ENCODE data around the gene STIL.
"Not testable (repeated sequence)": the region's sequence is repeated elsewhere in the genome, so short reads cannot be mapped to it uniquely, and the experiment has no call there.

Gene STIL

DNA sequence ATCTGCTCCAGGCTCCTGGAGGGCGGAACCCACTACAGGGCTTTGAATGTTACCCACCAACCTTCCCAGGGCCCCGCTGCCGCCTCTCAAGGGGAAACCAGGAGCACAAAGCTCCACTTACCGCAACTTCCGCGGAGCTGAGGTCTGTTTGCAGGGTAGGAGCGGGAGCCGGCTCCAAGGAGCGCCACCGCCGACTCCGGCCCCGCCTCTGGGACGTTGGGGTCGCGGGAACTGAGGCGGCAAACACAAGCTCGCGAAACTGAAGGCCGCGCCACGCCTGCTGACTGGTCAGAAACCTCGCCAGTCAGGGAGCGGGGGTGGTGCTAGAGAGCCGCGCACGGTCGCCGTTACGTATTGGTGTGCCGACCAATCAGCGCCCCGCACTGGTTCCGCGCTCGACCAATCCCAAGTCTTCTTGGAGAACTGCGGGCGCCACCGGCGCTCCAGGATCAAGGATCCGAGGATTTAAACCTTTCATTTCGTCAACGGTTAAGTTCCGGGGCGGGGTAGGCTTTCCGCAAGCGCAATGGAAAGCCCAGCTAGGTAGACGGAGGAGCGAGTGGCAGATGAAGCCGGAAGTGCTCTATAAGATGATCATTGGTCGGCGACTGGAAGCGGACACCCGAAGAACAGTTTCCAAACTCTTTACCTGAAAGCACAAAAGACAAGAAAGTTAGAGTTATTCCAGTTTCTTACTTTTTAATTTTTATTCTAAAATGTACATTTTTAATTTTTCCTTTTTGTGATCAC lies at the start of gene STIL:
TSS of gene STIL (minus strand) at position 233 of the 750 bp plus-strand sequence. CDS start 3,828 bp downstream, outside the sequence.
- peak; percentile 99 for DNase-seq

DNA sequence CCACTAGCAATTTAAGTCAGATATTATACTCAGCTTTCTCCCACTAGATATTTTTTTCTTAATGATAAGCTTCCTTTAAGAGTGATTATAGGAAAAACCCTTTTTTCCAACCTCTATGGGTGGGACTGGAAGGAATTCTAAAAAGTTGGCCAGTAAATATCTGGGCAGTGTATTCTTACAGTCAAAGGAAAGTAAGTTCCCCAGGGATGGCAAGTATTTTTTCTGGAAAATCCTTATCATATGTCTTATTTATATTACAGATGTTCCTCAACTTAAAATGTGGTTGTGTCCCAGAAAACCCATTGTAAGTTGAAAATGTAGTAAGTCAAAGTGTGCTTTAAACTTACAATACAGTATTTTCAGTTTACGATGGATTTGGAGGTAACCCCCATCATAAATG lies 48.9 kb upstream of the STIL start:
- no peak for DNase-seq

DNA sequence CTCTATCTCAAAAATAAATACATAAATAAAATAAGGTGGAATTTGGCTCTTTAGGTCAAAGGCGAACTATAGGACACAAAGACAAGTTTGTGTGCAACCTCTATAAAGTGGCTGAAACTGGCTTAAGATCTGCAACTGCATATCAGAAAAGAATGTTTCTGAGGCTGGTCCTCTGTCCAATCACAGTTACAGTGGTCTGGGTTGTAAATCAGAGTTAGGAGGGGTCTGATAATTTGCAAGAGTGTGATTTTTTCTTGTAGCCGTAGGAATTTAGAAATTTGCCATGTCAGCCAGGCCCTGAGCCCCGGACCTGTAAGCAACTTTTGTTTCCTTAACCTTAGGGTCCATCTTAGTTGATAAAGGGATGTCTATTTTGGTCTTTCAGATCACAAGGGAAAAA lies 47.4 kb upstream of the STIL start:
- no peak for DNase-seq

DNA sequence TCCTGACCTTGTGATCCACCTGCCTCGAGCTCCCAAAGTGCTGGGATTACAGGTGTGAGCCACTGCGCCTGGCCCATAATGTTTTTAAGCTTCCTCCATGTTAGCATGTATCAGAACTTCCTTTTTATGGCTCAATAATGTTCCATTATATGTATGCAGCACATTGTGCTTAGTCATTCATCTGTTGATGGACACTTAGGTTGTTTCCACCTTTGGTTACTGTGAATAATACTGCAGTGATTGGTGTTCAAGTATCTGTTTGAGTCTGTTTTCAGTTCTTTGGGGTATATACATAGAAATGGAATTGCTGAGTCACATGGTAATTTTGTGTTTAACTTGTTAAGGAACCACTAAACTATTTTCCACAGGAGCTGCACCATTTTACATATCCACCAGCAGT lies 37.4 kb upstream of the STIL start:
- no peak for DNase-seq

DNA sequence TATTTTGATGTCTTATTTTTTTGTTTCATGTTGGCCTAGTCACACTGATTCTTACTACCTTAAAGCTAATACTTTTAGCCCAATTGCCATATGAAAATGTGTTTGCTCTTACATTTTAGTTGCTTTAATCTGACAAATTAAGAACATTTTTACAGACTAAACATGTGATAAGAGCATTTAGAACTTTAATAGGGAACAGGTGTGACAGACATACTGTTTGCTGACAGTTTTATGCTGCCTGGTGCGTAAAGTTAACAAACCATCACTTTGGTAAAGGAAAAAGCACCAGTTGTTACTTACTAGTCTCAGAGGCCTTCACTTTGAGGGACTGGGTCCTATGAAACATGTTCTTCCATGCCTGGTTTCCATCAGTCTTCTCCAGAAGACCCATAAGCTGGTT lies 34.3 kb upstream of the STIL start:
- no peak for DNase-seq

DNA sequence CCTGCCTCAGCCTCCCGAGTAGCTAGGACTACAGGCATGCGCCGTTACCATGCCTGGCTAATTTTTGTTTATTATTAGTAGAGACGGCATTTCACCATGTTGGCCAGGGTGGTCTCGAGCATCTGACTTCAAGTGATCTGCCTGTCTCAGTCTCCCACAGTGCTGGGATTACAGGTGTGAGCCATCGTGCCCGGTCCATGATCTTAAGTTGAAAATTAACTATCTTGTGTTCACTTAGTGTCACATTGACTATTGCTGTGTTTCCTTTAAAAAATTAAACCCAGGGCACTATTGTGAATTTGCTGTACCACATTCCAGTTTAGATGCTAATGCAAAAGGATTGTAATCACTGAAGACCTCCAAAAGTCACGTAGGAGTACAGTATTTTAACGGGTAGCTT lies 33.8 kb upstream of the STIL start:
- no peak for DNase-seq

DNA sequence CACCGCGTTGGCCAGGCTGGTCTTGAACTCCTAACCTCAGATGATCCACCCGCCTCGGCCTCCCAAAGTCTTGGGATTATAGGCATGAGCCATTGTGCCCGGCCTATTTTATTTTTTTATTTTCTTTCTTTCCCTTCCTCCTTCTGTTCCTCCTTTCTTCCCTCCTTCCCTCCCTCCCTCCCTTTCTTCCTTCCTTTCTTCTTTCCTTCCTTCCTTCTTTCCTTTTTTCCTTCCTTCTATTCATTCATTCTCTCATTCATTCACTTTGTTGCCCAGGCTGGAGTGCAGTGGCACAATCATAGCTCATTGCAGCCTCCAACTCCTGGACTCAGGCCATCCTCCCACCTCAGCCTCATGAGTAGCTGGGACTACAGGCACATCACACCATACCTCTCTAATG lies 33.0 kb upstream of the STIL start:
- not testable (repeated sequence) for DNase-seq

DNA sequence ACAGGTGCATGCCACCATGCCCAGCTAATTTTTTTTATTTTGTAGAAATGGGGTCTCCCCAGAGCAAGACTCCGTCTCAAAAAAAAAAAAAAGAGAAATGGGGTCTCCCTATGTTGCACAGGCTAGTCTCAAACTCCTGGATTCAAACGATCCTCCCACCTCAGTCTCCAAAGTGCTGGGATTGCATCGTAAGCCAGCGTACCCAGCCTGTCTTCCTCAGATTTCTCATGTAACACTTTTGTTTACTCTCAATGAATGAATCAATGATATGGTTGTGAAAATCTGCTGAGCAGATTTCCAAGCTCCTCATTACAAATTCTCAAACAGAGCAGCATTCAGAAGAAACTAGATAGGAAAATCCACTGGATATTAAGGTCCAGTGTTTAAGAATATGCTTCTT lies 26.3 kb upstream of the STIL start:
- DNase-seq = no peak

DNA sequence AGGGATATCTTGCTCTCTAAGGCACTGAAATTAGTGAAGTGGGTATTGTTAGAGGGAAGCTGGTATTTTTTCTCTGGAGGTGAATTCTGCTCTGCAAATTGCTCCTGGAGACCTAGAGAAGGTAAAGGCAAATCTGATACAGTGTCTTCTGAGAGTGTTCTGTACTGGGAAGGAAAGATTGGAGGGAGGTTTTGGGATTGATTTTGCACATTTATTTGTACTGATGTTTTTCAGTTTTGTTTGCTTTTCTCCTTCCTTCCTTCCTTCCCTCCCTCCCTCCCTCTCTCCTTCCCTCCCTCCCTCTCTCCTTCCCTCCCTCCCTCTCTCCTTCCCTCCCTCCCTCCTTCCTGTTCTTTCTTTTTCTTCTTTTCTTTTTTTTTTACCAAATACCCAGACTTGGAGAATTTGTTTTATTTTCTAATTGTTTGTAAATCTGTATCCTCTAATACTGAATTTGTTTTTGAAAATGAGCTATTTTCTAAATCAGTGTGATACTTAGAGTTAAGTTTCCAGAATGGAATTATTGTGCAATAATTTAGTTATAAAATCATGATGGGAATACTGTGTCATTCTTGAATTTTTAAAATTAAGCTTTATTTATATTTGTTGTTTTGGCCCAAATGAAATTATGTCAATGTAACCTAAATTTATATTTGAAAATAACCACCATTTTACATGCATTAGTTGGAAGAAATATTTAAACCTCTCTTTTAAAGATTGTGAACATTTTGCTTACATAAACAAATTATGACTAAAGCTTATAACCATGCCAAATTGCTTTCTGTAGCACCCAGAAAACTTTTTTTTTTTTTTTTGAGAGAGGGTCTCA lies 24.5 kb upstream of the STIL start:
- DNase-seq = no peak

DNA sequence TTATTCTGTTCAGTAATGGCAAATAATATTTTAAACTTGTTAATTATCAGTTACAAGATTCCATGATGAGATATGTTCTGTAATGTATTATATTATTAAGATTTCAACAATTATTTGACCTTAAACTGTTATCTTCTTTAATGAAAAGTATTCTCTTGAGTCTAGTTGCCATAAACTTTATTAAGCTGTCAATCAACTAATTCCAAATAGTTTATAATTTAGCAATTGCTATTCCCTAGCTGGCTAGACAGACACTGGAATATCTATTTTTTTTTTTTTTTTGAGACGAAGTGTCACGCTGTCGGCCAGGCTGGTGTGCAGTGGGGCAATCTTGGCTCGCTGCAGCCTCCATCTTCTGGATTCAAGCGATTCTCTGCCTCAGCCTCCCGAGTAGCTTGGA lies 23.4 kb upstream of the STIL start:
- DNase-seq = no peak

DNA sequence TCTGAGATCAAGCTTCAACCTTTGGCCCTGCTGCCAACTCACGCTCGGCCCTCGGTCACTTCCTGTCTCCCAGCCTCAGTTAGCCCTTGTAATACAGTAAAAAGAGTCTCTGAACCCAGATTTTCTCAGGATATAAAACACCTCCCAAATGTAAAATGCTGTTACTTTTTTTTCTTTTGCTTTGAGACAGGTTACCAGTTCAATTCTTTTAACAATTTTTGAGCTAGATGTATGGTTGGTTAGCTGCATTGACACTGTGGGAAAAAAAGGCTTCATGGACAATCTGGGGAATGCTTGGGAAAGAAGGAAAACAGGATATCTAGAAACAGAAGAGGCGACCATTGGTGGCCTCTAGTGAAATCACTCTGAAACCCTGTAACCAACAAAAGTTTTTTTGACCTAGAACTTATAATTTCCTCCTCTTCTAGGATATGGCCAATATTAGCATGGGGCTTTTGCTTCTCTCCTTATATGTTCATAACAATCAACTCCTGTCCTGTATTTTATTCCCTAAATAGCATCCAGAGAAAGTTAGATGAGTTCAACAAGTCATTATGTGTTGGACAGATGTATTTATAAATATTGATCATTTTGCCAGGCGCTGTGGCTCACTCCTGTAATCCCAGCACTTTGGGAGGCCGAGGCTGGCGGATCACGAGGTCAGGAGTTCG lies 21.0 kb upstream of the STIL start:
- no peak for DNase-seq

DNA sequence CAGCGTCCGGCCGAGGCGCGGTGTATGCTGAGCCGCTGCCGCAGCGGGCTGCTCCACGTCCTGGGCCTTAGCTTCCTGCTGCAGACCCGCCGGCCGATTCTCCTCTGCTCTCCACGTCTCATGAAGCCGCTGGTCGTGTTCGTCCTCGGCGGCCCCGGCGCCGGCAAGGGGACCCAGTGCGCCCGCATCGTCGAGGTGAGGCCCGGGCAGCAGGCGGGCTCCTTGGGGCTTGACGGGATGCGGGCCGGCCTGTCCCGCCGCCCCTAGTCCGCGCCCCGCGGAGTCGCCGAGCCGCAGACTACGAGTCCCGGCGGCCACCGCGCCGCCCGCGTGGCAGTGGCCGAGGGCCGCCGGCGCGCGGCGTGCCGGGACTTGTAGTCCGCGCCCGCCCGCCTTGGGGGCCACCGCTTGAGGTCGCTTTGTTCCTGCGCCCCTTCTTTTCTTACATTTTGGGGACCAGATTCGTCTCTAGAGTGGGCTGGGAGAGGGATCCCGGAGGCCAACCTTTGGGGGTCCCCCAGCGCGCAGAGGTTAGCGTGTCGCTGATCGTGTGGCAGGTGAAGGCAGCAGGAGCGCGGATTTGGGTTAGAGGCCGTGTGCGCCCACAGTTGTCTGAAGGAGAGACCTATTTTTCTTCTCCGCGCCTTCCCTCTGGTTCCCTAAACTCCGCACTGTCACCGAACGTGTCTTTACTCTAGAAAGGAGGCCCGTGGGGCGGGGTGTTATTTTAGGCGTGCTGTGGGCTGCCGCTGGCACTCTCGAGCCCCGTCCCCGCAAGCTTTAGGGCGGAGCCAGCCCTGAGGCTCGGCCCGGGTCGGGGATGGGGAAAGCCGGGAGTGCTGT lies 20.2 kb upstream of the STIL start:
- DNase-seq = peak; percentile 86

DNA sequence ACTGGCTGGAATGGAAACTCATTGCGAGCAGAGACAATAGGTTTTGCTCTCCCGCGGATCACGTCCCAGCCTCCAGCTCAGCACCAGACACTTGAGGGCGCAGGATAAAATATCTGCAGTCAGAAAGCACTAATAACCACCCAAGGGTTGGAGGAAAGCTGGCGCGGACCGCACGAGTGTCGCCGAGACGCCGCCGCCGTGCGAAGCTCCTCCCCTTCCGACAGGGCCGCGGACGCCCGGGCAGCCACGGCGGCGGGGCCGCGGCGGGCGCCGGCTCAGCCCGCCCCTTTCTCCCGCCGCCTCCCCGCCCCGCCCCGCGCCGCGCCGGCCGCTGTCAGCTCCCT lies 19.6 kb upstream of the STIL start, which contains the start of gene CMPK1:
TSS of gene CMPK1 (plus strand) at position 213 of the 344 bp plus-strand sequence. CDS start 156 bp downstream, outside the sequence.
- peak; percentile 91 for DNase-seq

DNA sequence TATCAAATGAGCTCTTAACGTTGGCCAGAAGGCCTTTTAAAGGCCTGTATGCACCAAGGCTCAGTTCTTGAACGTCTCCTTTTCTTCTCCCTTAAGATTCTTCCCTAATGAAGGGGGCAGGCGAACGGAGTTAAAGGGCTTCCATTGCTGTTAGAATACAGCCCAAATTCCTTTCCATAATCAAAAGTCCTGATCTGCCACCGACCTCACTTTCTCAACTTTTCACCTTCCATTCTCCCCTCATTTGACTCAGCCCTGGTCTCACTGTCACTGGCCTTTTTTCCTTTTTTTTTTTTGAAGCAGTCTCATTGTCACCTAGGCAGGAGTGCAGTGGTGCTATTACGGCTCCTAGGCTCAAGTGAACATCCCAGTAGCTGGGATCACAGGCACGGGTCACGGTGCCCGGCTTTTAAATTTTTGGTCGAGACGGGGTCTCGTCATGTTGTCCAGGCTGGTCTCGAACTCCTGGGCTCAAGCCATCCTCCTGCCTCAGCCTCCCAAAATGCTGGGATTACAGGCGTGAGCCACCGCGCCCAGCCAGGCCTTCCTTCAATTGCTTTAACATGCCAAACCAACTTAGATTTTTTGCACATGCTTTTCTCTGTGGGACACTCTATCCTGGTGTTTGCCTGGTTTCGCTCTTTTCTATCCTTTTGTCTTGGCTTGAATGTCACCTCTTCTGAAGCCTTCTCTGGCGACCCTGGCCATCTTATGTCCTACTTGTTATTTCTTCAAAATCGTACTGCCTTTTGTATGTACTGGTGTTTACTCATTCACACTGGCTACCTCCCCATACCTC lies 19.0 kb upstream of the STIL start:
- no peak for DNase-seq

DNA sequence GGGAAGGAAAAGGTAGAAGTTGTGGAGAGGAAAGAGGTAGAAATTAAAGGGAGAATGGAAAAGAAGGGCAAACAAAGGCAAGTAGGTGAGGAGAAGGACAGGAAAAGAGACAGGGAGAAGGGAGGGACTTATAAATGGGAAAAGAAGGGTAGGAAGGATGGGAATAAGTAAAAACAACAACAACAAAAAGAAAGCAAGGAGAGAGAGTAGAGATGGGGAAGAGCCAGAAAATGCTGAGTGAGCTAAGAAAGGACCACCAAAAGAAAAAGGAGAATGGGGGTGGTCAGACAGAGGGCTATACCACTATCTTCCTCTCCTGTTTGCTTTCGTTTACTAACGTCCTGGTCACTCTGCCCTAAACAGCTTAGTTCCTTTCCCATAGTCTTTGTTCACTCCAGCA lies 17.9 kb upstream of the STIL start:
- DNase-seq = no peak

DNA sequence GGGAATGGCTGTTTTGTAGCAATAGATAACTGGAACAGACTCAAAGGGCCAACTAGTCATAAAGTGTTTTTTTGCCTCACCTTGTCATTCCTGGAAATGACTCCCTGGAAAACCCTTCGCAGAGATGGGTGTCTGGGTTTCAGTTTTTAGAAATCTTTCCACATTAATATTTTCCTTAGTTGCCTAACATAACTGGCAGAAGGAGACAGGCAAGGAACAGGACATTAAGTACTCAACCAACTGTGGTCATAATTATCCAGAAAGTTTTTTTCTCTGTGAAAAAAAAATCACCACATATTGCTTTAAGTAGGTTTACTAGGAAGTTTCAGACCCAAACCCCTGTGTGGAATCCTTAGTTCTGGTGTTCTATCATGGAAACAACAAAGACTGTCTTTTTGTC lies 16.3 kb upstream of the STIL start:
- no peak for DNase-seq

DNA sequence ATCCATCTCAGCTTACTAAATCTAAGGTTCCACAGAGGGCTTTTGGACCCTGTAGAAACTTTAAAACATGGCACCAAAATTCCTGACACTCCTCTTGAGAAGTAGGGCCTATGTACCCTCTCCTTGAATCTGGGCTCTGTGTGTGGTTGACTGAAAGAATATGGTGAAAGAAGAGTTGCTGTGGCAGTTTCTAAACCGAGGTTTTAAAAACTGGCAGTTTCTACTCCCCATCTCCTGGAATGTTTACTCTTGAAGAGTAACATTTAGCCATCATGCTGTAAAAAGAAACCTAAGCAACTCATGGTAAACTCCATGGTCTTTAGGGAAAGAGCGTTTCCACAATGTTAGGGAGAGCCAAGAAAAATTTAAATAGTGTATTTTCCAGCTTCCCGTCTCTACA lies 15.0 kb upstream of the STIL start:
- no peak for DNase-seq

DNA sequence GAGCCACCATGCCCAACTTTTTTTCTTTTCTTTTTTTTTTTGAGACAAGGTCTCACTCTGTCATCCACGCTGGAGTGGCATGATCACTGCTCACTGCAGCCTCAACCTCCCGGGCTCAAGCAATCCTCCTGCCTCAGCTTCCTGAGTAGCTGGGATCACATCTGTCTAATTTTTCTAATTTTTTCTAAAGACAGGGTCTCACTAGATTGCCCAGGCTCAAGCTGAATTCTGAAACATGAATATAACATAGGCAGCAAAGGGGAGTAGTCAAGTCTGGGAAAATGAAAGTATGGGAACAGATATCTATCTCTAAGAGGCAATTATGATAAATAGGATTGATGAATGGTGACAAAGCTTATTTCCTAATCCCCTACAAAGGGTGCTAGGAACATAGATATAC lies 12.3 kb upstream of the STIL start:
- no peak for DNase-seq

DNA sequence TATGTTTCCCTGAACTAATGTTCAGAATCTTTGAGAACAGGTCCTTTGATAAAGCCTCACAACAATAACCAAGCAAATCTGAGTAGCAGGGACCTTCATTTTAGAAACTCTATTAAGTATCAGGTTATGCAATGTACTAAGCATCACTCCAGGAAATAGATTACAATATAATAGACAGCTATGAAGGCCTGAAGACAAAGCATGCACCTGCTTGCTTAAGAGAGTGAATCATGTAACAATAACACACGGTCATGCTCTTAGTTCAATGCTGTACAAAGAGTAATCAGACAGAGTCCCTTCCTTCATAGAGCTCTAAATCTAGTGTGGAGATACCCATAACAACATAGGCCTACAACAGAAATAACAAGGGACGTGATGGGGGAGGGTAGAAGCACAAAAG lies 11.6 kb upstream of the STIL start:
- DNase-seq = no peak

DNA sequence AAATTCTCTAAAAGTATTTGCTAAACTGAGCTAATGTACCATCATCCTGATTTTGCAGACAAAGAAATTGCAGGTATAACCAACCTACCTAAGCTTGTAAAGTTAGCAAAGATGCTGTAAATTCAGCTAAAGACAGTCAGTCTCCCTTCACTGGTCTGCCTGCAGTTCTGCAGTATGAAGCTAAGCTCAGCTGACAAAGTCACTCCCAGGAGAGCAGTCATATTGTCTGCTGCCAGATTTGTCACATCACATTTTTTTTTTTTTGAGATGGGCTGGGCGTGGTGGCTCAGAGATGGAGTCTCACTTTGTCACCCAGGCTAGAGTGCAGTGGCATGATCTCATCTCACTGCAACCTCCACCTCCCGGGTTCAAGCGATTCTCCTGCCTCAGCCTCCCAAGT lies 10.7 kb upstream of the STIL start:
- DNase-seq = no peak

DNA sequence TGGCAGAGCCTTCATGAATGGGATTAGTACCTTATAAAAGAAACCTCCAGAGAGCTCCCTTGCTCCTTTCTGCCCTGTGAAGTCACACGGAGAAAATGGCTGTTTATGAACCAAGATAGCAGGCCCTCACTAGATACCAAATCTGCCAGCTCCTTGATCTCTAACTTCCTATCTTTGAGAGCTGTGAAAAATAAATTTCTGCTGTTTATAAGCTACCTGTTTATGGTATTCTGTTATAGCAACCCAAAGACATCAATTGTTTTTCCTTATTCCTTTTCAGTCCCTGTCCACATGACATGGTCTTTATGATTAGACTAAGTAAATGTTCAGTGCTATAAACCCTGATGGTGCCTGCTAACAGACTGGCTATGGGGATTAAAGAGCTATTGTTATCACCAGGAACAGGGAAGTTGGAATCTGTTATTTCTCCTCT lies 9.7 kb upstream of the STIL start:
- no peak for DNase-seq

DNA sequence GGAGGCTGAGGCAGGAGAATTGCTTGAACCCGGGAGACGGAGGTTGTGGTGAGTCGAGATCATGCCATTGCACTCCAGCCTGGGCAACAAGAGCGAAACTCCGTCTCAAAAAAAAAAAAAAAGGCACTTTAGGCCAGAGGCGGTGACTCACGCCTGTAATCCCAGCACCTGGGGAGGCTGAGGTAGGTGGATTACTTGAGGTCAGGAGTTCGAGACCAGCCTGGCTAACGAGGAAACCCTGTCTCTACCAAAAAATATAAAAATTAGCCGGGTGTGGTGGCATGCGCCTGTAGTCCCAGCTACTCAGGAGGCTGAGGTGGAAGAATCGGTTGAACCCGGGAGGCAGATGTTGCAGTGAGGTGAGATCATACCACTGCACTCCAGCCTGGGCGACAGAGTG lies 6.0 kb upstream of the STIL start:
- not testable (repeated sequence) for DNase-seq

Data from femur (tissue), 1 donor.